Dendritic cell treated with granulocyte-macrophage colony-stimulating factor and Interleukin-4, amounts not matched to agents 40 ng/mL and 50 ng/mL, for 4 days (primary cell): Measurements from ENCODE around the gene ZNF268.
"Not testable (repeated sequence)": the region's sequence is repeated elsewhere in the genome, so short reads cannot be mapped to it uniquely, and the experiment has no call there.

Source experiments
- H3K27ac Mint-ChIP-seq: one replicate; pipeline ENCODE4 v1.8.0; 2022; ENCODE audit warnings: mild to moderate bottlenecking, mixed read lengths
- H3K27me3 Mint-ChIP-seq: one replicate; pipeline ENCODE4 v1.8.0; 2022; ENCODE audit warnings: mild to moderate bottlenecking, mixed read lengths
- H3K36me3 Mint-ChIP-seq: one replicate; pipeline ENCODE4 v1.8.0; 2022; ENCODE audit warnings: low read depth, mixed read lengths
- H3K4me1 Mint-ChIP-seq: one replicate; pipeline ENCODE4 v1.8.0; 2022; ENCODE audit warnings: low read depth, mixed read lengths
- H3K4me3 Mint-ChIP-seq: one replicate; pipeline ENCODE4 v1.8.0; 2022; ENCODE audit warnings: mild to moderate bottlenecking, moderate library complexity, mixed read lengths
- H3K9me3 Mint-ChIP-seq: one replicate; pipeline ENCODE4 v1.8.0; 2022; ENCODE audit warnings: mixed read lengths
- intact Hi-C: fragments of 100-400 bp; cut with micrococcal nuclease; formaldehyde crosslinking; loops from one replicate; pipeline ENCODE4 v1.15.0; 2022

The ZNF268 gene

GRCh38 chr12:133235401-133236112, 54.3 kb downstream of the ZNF268 start, which contains the start of gene ANHX:
TSS of gene ANHX (minus strand) at chr12:133235877. CDS start at chr12:133234356, 1,521 bp downstream.
- no peak within 1 kb of the TSS for H3K27ac Mint-ChIP-seq
- peaks cover 84% of the 10 kb centered on the region for H3K9me3 Mint-ChIP-seq
- H3K4me3 Mint-ChIP-seq, result no peak within 1 kb of the TSS
- no peaks in the 10 kb centered on the region for H3K4me1 Mint-ChIP-seq
- H3K36me3 Mint-ChIP-seq, result no peaks in the 10 kb centered on the region
- intact Hi-C loops, result no loop called here
- no peaks in the 10 kb centered on the region for H3K27me3 Mint-ChIP-seq

- H3K4me3 Mint-ChIP-seq, result no peak overlapping the region
- no peaks in the 10 kb centered on the region for H3K27me3 Mint-ChIP-seq
- H3K4me1 Mint-ChIP-seq, result no peaks in the 10 kb centered on the region
- no peaks in the 10 kb centered on the region for H3K36me3 Mint-ChIP-seq
- intact Hi-C loops, result no loop called here
- H3K27ac Mint-ChIP-seq, result no peak overlapping the region
- H3K9me3 Mint-ChIP-seq, result peaks cover 84% of the 10 kb centered on the region
Measured at GRCh38 chr12:133236144-133236543, 54.8 kb downstream of the ZNF268 start.

DNA sequence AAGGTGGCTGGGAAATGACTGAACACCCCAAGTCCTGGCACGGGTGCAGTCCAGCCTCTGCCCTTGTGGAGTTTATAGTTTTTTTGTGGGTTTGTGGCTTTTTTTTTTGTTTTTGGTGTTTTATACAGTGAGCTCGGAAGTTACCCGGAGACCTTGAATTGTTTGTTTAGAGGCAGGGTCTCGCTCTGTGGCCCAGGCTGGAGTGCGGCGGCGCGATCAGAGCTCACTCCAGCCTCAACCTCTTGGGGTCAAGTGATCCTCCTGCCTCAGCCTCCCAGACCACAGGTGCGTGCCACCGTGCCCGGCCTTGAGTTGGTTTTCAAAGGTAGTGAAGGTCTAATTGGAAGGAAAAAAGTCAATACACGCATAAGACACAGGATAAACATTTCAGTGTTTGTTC, 55.3 kb downstream of the ZNF268 start:
- Mint-ChIP-seq H3K9me3 (peaks cover 84% of the 10 kb centered on the region), H3K27me3 (no peaks in the 10 kb centered on the region), H3K27ac (no peak overlapping the region), H3K4me1 (no peaks in the 10 kb centered on the region), H3K4me3 (no peak overlapping the region), H3K36me3 (no peaks in the 10 kb centered on the region)
- intact Hi-C loops, result no loop called here

DNA sequence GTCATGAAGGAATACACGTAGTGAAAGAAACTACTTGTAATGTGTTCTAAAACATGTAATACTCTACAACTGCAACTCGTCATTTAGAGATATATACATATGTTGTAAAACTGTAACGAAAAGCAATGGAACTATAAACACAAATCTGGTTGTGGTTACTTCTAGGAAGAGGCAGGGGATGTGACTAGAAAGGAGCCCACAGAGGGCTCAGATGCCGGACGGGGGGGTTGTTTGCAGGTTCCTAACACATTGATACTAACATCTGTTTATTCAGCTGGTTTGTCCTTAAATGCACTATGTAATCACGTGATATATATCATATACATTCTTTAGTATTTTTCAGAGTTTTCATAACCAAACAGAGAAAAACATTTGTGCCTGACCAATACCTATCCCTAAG, 70.4 kb downstream of the ZNF268 start:
- Mint-ChIP-seq H3K4me3 (no peak overlapping the region), H3K9me3 (peaks cover 64% of the 10 kb centered on the region), H3K4me1 (no peaks in the 10 kb centered on the region), H3K27me3 (no peaks in the 10 kb centered on the region), H3K36me3 (no peaks in the 10 kb centered on the region), H3K27ac (no peak overlapping the region)
- intact Hi-C loops, result no loop called here

GRCh38 chr12:133255833-133256232, 74.5 kb downstream of the ZNF268 start:
- H3K4me3 Mint-ChIP-seq, intact Hi-C loops, H3K27me3 Mint-ChIP-seq, H3K4me1 Mint-ChIP-seq, H3K27ac Mint-ChIP-seq, H3K36me3 Mint-ChIP-seq: not testable (repeated sequence)
- peaks cover 54% of the 10 kb centered on the region for H3K9me3 Mint-ChIP-seq

GRCh38 chr12:133256321-133256720, 75.0 kb downstream of the ZNF268 start:
- Mint-ChIP-seq H3K36me3 (no peaks in the 10 kb centered on the region), H3K9me3 (peaks cover 55% of the 10 kb centered on the region), H3K4me1 (no peaks in the 10 kb centered on the region), H3K27ac (no peak overlapping the region), H3K27me3 (no peaks in the 10 kb centered on the region), H3K4me3 (no peak overlapping the region)
- intact Hi-C loops, result no loop called here

DNA sequence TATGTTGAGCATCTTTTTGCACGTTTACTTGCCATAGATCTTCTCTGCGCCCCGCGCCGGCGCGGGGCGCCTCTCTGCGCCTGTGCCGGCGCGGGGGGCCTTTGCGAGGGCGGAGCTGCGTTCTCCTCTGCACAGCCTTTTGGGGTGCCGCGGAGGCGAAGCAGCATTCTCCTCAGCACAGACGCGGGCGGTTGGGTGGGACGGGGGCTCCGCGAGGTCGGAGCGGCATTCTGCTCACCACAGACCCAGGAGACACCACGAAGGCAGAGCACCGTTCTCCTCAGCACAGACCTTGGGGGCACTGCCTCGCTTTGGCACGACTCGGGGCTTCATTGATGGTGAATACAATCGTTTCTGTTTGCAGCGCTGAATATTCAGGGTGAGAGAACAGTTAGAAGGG, 82.9 kb downstream of the ZNF268 start:
- intact Hi-C loops, result no loop called here
- H3K36me3 Mint-ChIP-seq, result no peaks in the 10 kb centered on the region

More for the DNA sequence above, 82.9 kb downstream of the ZNF268 start:
- no peaks in the 10 kb centered on the region for H3K27me3 Mint-ChIP-seq
- no peaks in the 10 kb centered on the region for H3K4me1 Mint-ChIP-seq
- H3K4me3 Mint-ChIP-seq, result no peak overlapping the region
- peaks cover 31% of the 10 kb centered on the region for H3K9me3 Mint-ChIP-seq
- no peak overlapping the region for H3K27ac Mint-ChIP-seq
